Fibroblast of lung (primary cell): Measurements from ENCODE around the gene TSHZ1.

Experiments
- CTCF ChIP-seq, 2 donors: IDR thresholded peaks in 1 of 2; conservative IDR thresholded peaks in 1 of 2; 1 replicate in 1 of 2; 2 replicates in 1 of 2; pipeline ENCODE4 v1.5.1; 2011 to 2012; ENCODE audit warnings: low read length in 2 of 2, control low read depth in 1 of 2, inconsistent platforms in 1 of 2, low read depth in 1 of 2, mild to moderate bottlenecking in 1 of 2
- EZH2 ChIP-seq: IDR thresholded peaks from 2 replicates; pipeline ENCODE4 v1.5.1; 2012; ENCODE audit warnings: low read length, control low read depth, mild to moderate bottlenecking; ENCODE audit errors: missing control alignments

GRCh38 chr18:75226956-75227316, 16.3 kb downstream of the TSHZ1 start:
- TF ChIP-seq CTCF (conservative IDR thresholded peaks at IDR 0.05 in 1 of 2, IDR thresholded peaks at IDR 0.05 in 1 of 2; ENCODE audit: low read depth in 1 of 2, low read length in 2 of 2): no peak
- TF ChIP-seq EZH2: no peak
